HEK293 (cell line): ENCODE measurements around the gene PLEKHA5.

Source experiments
- CTCF ChIA-PET: fragments of 350-600 bp; formaldehyde crosslinking; extraction: SDS; loops from one replicate; lab custom pipeline; 2021; ENCODE audit warnings: antibody characterized with exemption; lab: Yijun Ruan, JAX
- POLR2A ChIA-PET: fragments of 300-600 bp; formaldehyde crosslinking; extraction: SDS; loops from one replicate; lab custom pipeline; 2020; ENCODE audit warnings: antibody characterized with exemption, inconsistent platforms; lab: Yijun Ruan, JAX
- H3K27ac ChIP-seq: fragments of 200-500 bp; sonication (Bioruptor generic); 2 replicates; pipeline ENCODE4 v1.5.1; 2014; ENCODE audit warnings: low read depth, low read length, control low read depth, inconsistent platforms; ENCODE audit errors: extremely low read depth
- H3K36me3 ChIP-seq, 2 experiments: fragments of 200-500 bp in 1 of 2; sonication (Bioruptor generic) in 1 of 2; 1 replicate in 1 of 2; 2 replicates in 1 of 2; pipeline ENCODE4 v1.5.1; 2014 to 2017; ENCODE audit warnings: inconsistent platforms in 2 of 2, low read length in 2 of 2; ENCODE audit not compliant: control insufficient read depth in 2 of 2, insufficient read depth in 1 of 2
- H3K4me1 ChIP-seq: fragments of 200-500 bp; sonication (Bioruptor generic); 2 replicates; pipeline ENCODE4 v1.5.1; 2014; ENCODE audit warnings: mild to moderate bottlenecking, low read length, inconsistent platforms; ENCODE audit not compliant: control insufficient read depth, insufficient read depth
- H3K4me3 ChIP-seq: 2 replicates; pipeline ENCODE4 v1.5.1; 2011; ENCODE audit warnings: low read depth, mild to moderate bottlenecking, control low read depth, low read length, moderate library complexity
- H3K9me3 ChIP-seq: fragments of 200-500 bp; sonication (Bioruptor generic); 2 replicates; pipeline ENCODE4 v1.5.1; 2014; ENCODE audit warnings: low read depth, low read length, inconsistent platforms; ENCODE audit not compliant: control insufficient read depth, insufficient read depth
- BCL11B ChIP-seq: fragments of 450-650 bp; formaldehyde crosslinking; IDR thresholded peaks from 2 replicates; pipeline ENCODE4 v1.5.1; 2016; ENCODE audit warnings: low read depth, missing biosample characterization, missing genetic modification characterization
- GLI4 ChIP-seq: fragments of 450-650 bp; formaldehyde crosslinking; IDR thresholded peaks from 2 replicates; pipeline ENCODE4 v1.5.1; 2016; ENCODE audit warnings: missing biosample characterization, missing genetic modification characterization
- INSM2 ChIP-seq: fragments of 450-650 bp; formaldehyde crosslinking; IDR thresholded peaks from 2 replicates; pipeline ENCODE4 v1.5.1; 2016; ENCODE audit warnings: missing biosample characterization, missing genetic modification characterization
- PRDM2 ChIP-seq: fragments of 450-650 bp; formaldehyde crosslinking; IDR thresholded peaks from 2 replicates; pipeline ENCODE4 v1.5.1; 2016; ENCODE audit warnings: missing biosample characterization, missing genetic modification characterization, borderline replicate concordance
- WT1 ChIP-seq: fragments of 450-650 bp; formaldehyde crosslinking; IDR thresholded peaks from 2 replicates; pipeline ENCODE4 v1.5.1; 2016; ENCODE audit warnings: missing biosample characterization, missing genetic modification characterization
- ZBTB10 ChIP-seq: fragments of 450-650 bp; formaldehyde crosslinking; IDR thresholded peaks from 2 replicates; pipeline ENCODE4 v1.5.1; 2016; ENCODE audit warnings: missing biosample characterization, missing genetic modification characterization
- ZBTB21 ChIP-seq: fragments of 450-650 bp; formaldehyde crosslinking; IDR thresholded peaks from 2 replicates; pipeline ENCODE4 v1.5.1; 2017; ENCODE audit warnings: missing biosample characterization, missing genetic modification characterization
- ZBTB48 ChIP-seq: fragments of 450-650 bp; formaldehyde crosslinking; IDR thresholded peaks from 2 replicates; pipeline ENCODE4 v1.5.1; 2016; ENCODE audit warnings: missing biosample characterization, missing genetic modification characterization
- ZBTB49 ChIP-seq: fragments of 450-650 bp; formaldehyde crosslinking; IDR thresholded peaks from 2 replicates; pipeline ENCODE4 v1.5.1; 2016; ENCODE audit warnings: missing biosample characterization, missing genetic modification characterization, low read depth
- ZFP3 ChIP-seq: fragments of 450-650 bp; formaldehyde crosslinking; IDR thresholded peaks from 2 replicates; pipeline ENCODE4 v1.5.1; 2016; ENCODE audit warnings: low read depth, missing biosample characterization, missing genetic modification characterization
- ZFP37 ChIP-seq: fragments of 450-650 bp; formaldehyde crosslinking; IDR thresholded peaks from 2 replicates; pipeline ENCODE4 v1.5.1; 2016; ENCODE audit warnings: missing biosample characterization, missing genetic modification characterization
- ZFP41 ChIP-seq: fragments of 450-650 bp; formaldehyde crosslinking; IDR thresholded peaks from 2 replicates; pipeline ENCODE4 v1.5.1; 2016; ENCODE audit warnings: missing biosample characterization, missing genetic modification characterization, borderline replicate concordance
- ZNF121 ChIP-seq: fragments of 450-650 bp; formaldehyde crosslinking; IDR thresholded peaks from 2 replicates; pipeline ENCODE4 v1.5.1; 2016; ENCODE audit warnings: missing biosample characterization, missing genetic modification characterization
- ZNF133 ChIP-seq: fragments of 450-650 bp; formaldehyde crosslinking; IDR thresholded peaks from 2 replicates; pipeline ENCODE4 v1.5.1; 2016; ENCODE audit warnings: missing biosample characterization, missing genetic modification characterization
- ZNF248 ChIP-seq: fragments of 450-650 bp; formaldehyde crosslinking; IDR thresholded peaks from 2 replicates; pipeline ENCODE4 v1.5.1; 2017; ENCODE audit warnings: missing biosample characterization, missing genetic modification characterization
- ZNF26 ChIP-seq: fragments of 450-650 bp; formaldehyde crosslinking; IDR thresholded peaks from 2 replicates; pipeline ENCODE4 v1.5.1; 2016; ENCODE audit warnings: missing biosample characterization, missing genetic modification characterization
- ZNF521 ChIP-seq: fragments of 450-650 bp; formaldehyde crosslinking; IDR thresholded peaks from 2 replicates; pipeline ENCODE4 v1.5.1; 2017; ENCODE audit warnings: missing biosample characterization, mild to moderate bottlenecking, missing genetic modification characterization
- ZNF623 ChIP-seq: fragments of 450-650 bp; formaldehyde crosslinking; IDR thresholded peaks from 2 replicates; pipeline ENCODE4 v1.5.1; 2016; ENCODE audit warnings: missing biosample characterization, missing genetic modification characterization
- ZNF670 ChIP-seq: fragments of 450-650 bp; formaldehyde crosslinking; IDR thresholded peaks from 2 replicates; pipeline ENCODE4 v1.5.1; 2016; ENCODE audit warnings: missing biosample characterization, missing genetic modification characterization, low read depth
- ZNF843 ChIP-seq: fragments of 450-650 bp; formaldehyde crosslinking; IDR thresholded peaks from 2 replicates; pipeline ENCODE4 v1.5.1; 2016; ENCODE audit warnings: missing biosample characterization, missing genetic modification characterization
- TF ChIP-seq, protein P1 (sequence below): fragments of 450-650 bp; formaldehyde crosslinking; IDR thresholded peaks from 2 replicates; pipeline ENCODE4 v1.5.1; 2016; ENCODE audit warnings: missing biosample characterization, missing genetic modification characterization

The PLEKHA5 gene

DNA sequence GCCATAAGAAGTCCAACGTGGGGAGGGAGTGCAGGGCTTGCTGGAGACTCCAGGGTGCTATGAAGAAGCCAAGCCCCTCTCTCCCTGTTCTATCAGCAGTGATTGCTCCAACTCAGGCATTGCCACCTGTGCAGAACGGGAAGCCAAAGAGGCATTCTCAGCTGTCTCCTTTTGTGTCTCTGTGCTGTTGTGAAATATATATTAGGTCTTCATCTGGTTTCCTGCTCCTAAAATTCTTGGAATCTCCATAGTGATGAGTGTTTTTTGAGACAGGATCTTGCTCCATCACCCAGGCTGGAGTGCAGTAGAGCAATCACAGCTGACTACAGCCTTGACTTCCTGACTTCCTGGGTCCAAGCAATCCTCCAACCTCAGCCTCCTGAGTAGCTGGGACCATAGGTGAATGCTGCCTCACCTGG, 258.6 kb downstream of the PLEKHA5 start (continued):
- TF ChIP-seq ZFP3 (no peak), ZNF623 (tag by site-specific recombination) (no peak), ZNF843 (tag by site-specific recombination) (no peak), ZBTB10 (tag by site-specific recombination) (no peak), INSM2 (tag by site-specific recombination) (no peak)

GRCh38 chr12:19390051-19390598, 260.6 kb downstream of the PLEKHA5 start:
- POLR2A ChIA-PET: interaction anchor here (0.7 kb wide), 1 partner anchor 424 kb away, joined by 3 read pairs; no protein-coding TSS in a partner anchor
- CTCF ChIA-PET: interaction anchor here (0.5 to 0.6 kb wide), 2 partner anchors 55 to 125 kb away, joined by 4 to 6 read pairs; no protein-coding TSS in a partner anchor

More at GRCh38 chr12:19390051-19390598, 260.6 kb downstream of the PLEKHA5 start:
- TF ChIP-seq ZFP37 (tag by site-specific recombination): no peak
- TF ChIP-seq ZNF121 (tag by site-specific recombination): no peak
- TF ChIP-seq BCL11B (tag by site-specific recombination): no peak
- no peak for TF ChIP-seq ZBTB21 (tag by site-specific recombination)
- no peak for TF ChIP-seq GLI4 (tag by site-specific recombination)
- TF ChIP-seq PRDM2 (tag by site-specific recombination): no peak
- TF ChIP-seq ZBTB48: no peak
- no peak for TF ChIP-seq ZNF670 (tag by site-specific recombination)
- TF ChIP-seq WT1: no peak
- no peak for TF ChIP-seq ZFP41 (tag by site-specific recombination)
- TF ChIP-seq ZNF133 (tag by site-specific recombination): no peak
- no peak for TF ChIP-seq ZNF521 (tag by site-specific recombination)
- no peak for TF ChIP-seq ZFP3
- TF ChIP-seq ZBTB49 (tag by site-specific recombination): no peak
- TF ChIP-seq, protein P1, sequence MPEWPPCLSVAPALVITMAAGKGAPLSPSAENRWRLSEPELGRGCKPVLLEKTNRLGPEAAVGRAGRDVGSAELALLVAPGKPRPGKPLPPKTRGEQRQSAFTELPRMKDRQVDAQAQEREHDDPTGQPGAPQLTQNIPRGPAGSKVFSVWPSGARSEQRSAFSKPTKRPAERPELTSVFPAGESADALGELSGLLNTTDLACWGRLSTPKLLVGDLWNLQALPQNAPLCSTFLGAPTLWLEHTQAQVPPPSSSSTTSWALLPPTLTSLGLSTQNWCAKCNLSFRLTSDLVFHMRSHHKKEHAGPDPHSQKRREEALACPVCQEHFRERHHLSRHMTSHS: no peak
- TF ChIP-seq ZNF26 (tag by site-specific recombination): no peak
- TF ChIP-seq ZNF248 (tag by site-specific recombination): no peak
- TF ChIP-seq, all 188 proteins: peak for 0
- Histone ChIP-seq H3K9me3 (no peaks in the 10 kb centered on the region), H3K27ac (no peak overlapping the region), H3K36me3 (no peaks in the 10 kb centered on the region), H3K4me1 (0 out of 2 replicates have a peak, but pooled peaks cover 2% of the 10 kb centered on the region), H3K4me3 (no peak overlapping the region)
